K562 (cell line): Measurements from ENCODE around the gene MT1E. TPM values are rescaled to one million over a fixed set of nuclear protein-coding genes. Genes with fewer than 3 reads are reported as not detected.

Experiments
- ATAC-seq: fragments of 200-7000 bp; cut with Tn5 transposase; 3 replicates; pipeline ENCODE4 v1.9.1; 2020; ENCODE audit warnings: moderate library complexity
- BruUV-seq: library from RNA; stranded (reverse); fragments of 400-500 nt; replicated peaks from 2 replicates; lab custom pipeline; 2021; lab: Mats Ljungman, UMichigan
- CTCF ChIA-PET: fragments of 300-600 bp; formaldehyde crosslinking; extraction: SDS; loops from one replicate; lab custom pipeline; 2021; ENCODE audit warnings: low intra/inter-chr PET ratio; lab: Yijun Ruan, JAX
- POLR2A ChIA-PET: fragments of 300-600, 350-650 bp; sonication (Branson Sonifier 250); formaldehyde crosslinking; extraction: SDS; loops from one replicate; lab custom pipeline; 2021; ENCODE audit warnings: antibody characterized with exemption, inconsistent platforms; lab: Yijun Ruan, JAX
- DNase-seq, 4 experiments: peaks; one replicate each; pipeline versions ENCODE4 v3.0.0 to v3.0.0-alpha.2; 2011 to 2018; ENCODE audit warnings: low spot score in 3 of 4, mixed read lengths in 3 of 4; ENCODE audit errors: extremely low read depth in 1 of 4
- FAIRE-seq: peaks from 2 replicates; lab custom pipeline; 2011; peaks lifted over from hg19 to GRCh38; lab: Jason Lieb, UNC
- H2AFZ ChIP-seq: 2 replicates; pipeline ENCODE4 v1.6.0; 2011; ENCODE audit warnings: low read depth, low read length, control low read depth, inconsistent platforms
- H3K27ac ChIP-seq: fragments of 200-600 bp; 3 replicates; pipeline ENCODE4 v1.8.0; 2011; ENCODE audit warnings: low read depth, mild to moderate bottlenecking, control low read depth, inconsistent platforms, low read length, moderate library complexity, mixed read lengths; ENCODE audit errors: extremely low read depth
- H3K27me3 ChIP-seq, 2 experiments: fragments of 300-600 bp in 1 of 2; 2 replicates in 1 of 2; 3 replicates in 1 of 2; pipeline versions ENCODE4 v1.6.0 to v1.8.0; 2011; ENCODE audit warnings: inconsistent platforms in 2 of 2, low read length in 2 of 2, mild to moderate bottlenecking in 1 of 2, mixed read lengths in 1 of 2, moderate library complexity in 1 of 2; ENCODE audit not compliant: control insufficient read depth in 2 of 2, insufficient read depth in 2 of 2
- H3K36me3 ChIP-seq: fragments of 300-600 bp; 3 replicates; pipeline ENCODE4 v1.8.0; 2011; ENCODE audit warnings: mild to moderate bottlenecking, low read length, inconsistent platforms; ENCODE audit not compliant: control insufficient read depth, insufficient read depth
- H3K4me1 ChIP-seq, 2 experiments: fragments of 200-600 bp in 1 of 2; replicated peaks in 1 of 2; 2 replicates in 1 of 2; 3 replicates in 1 of 2; pipeline versions ENCODE4 v1.5.1 to v1.8.0; 2011; ENCODE audit warnings: inconsistent platforms in 2 of 2, low read length in 2 of 2, mild to moderate bottlenecking in 1 of 2, mixed read lengths in 1 of 2, moderate library complexity in 1 of 2; ENCODE audit not compliant: control insufficient read depth in 2 of 2, insufficient read depth in 2 of 2
- H3K4me2 ChIP-seq: 2 replicates; pipeline ENCODE4 v1.6.1; 2011; ENCODE audit warnings: low read length, control low read depth, inconsistent platforms, mixed read lengths; ENCODE audit not compliant: insufficient read depth
- H3K4me3 ChIP-seq: fragments of 200-600 bp; sonication (generic), shearing (Covaris generic); 2 replicates; pipeline ENCODE4 v1.5.1; 2016; ENCODE audit warnings: control low read depth, inconsistent platforms
- H3K79me2 ChIP-seq: fragments of 200-600 bp; 3 replicates; pipeline ENCODE4 v1.8.0; 2011; ENCODE audit warnings: low read length, inconsistent platforms; ENCODE audit not compliant: control insufficient read depth, insufficient read depth
- H3K9ac ChIP-seq, 2 experiments: 2 replicates each; pipeline versions ENCODE4 v1.6.0 to v1.6.1; 2011; ENCODE audit warnings: low read depth in 2 of 2, low read length in 2 of 2, control low read depth in 1 of 2, inconsistent platforms in 1 of 2, mild to moderate bottlenecking in 1 of 2, mixed read lengths in 1 of 2; ENCODE audit not compliant: insufficient read depth in 1 of 2
- H3K9me1 ChIP-seq: one replicate; pipeline ENCODE4 v1.6.0; 2011; ENCODE audit warnings: inconsistent platforms, mild to moderate bottlenecking, low read length, moderate library complexity; ENCODE audit not compliant: control insufficient read depth, insufficient read depth
- H3K9me3 ChIP-seq: replicated peaks from 2 replicates; pipeline ENCODE4 v1.5.1; 2011; ENCODE audit warnings: low read depth, low read length, inconsistent platforms; ENCODE audit not compliant: control insufficient read depth, insufficient read depth
- H4K20me1 ChIP-seq: replicated peaks from 2 replicates; pipeline ENCODE4 v1.6.1; 2011; ENCODE audit warnings: low read length, inconsistent platforms, mixed read lengths; ENCODE audit not compliant: control insufficient read depth, insufficient read depth
- BCL6 ChIP-seq: fragments of 250-450 bp; sonication (Bioruptor Pico); IDR thresholded peaks from 2 replicates; pipeline ENCODE4 v1.4.0; 2020
- L3MBTL2 ChIP-seq: fragments of 450-650 bp; IDR thresholded peaks from 2 replicates; pipeline ENCODE4 v1.6.1; 2016; ENCODE audit warnings: mild to moderate bottlenecking, moderate library complexity
- NEUROD1 ChIP-seq: fragments of 150-350 bp; IDR thresholded peaks from 2 replicates; pipeline ENCODE4 v1.6.1; 2014; ENCODE audit warnings: borderline replicate concordance, low read length, low read depth; ENCODE audit not compliant: partially characterized antibody
- NKRF ChIP-seq: fragments of 450-650 bp; IDR thresholded peaks from 2 replicates; pipeline ENCODE4 v1.6.1; 2016; ENCODE audit warnings: borderline replicate concordance
- NR2C1 ChIP-seq, 2 experiments: fragments of 450-650 bp; IDR thresholded peaks; 2 replicates each; pipeline ENCODE4 v1.6.1; 2017; ENCODE audit warnings: mild to moderate bottlenecking in 2 of 2, antibody characterized with exemption in 1 of 2, inconsistent platforms in 1 of 2, missing compliant biosample characterization in 1 of 2, missing genetic modification characterization in 1 of 2
- RNF219 ChIP-seq: fragments of 250-450 bp; sonication (Bioruptor Pico); IDR thresholded peaks from 2 replicates; pipeline ENCODE4 v1.5.0; 2022; ENCODE audit warnings: mild to moderate bottlenecking
- TAF9B ChIP-seq: fragments of 450-650 bp; IDR thresholded peaks from 2 replicates; pipeline ENCODE4 v1.6.1; 2018; ENCODE audit warnings: mild to moderate bottlenecking; ENCODE audit not compliant: partially characterized antibody
- XRCC3 ChIP-seq: fragments of 450-650 bp; IDR thresholded peaks from 2 replicates; pipeline ENCODE4 v1.6.1; 2017; ENCODE audit warnings: mild to moderate bottlenecking, moderate library complexity
- ZBTB33 ChIP-seq: sonication (generic); formaldehyde crosslinking; IDR thresholded peaks from 2 replicates; pipeline ENCODE4 v1.8.1; 2023; ENCODE audit warnings: mild to moderate bottlenecking, missing genetic modification reagents
- ZFX ChIP-seq: sonication (generic); formaldehyde crosslinking; IDR thresholded peaks from 2 replicates; pipeline ENCODE4 v1.8.0; 2022; ENCODE audit warnings: mild to moderate bottlenecking, missing genetic modification reagents, moderate library complexity
- ZKSCAN8 ChIP-seq: fragments of 200-800 bp; sonication (Bioruptor generic); IDR thresholded peaks from 2 replicates; pipeline ENCODE4 v1.6.1; 2016; ENCODE audit warnings: missing genetic modification characterization, missing compliant biosample characterization
- ZNF224 ChIP-seq: sonication (generic); formaldehyde crosslinking; IDR thresholded peaks from 2 replicates; pipeline ENCODE4 v1.8.0; 2022; ENCODE audit warnings: mild to moderate bottlenecking, missing genetic modification reagents
- ZNF282 ChIP-seq: sonication (generic); formaldehyde crosslinking; IDR thresholded peaks from 2 replicates; pipeline ENCODE4 v1.8.1; 2023; ENCODE audit warnings: missing genetic modification reagents
- WGBS: fragments of 100-300 bp; shearing (Covaris generic); methylation state at CpG from one replicate; pipeline ENCODE4 v1.1.6; 2016; ENCODE audit warnings: low coverage, mixed read lengths; ENCODE audit not compliant: insufficient coverage; ENCODE audit errors: missing lambda C conversion rate; 5-methylcytosine and 5-hydroxymethylcytosine counted together
- in situ Hi-C: fragments of 300-500 bp; cut with MboI; formaldehyde crosslinking; loops from 4 replicates; pipeline ENCODE4 v1.15.0; 2018; ENCODE audit warnings: inconsistent platforms, mixed read lengths
- intact Hi-C: fragments of 100-400 bp; cut with micrococcal nuclease; formaldehyde crosslinking; loops from 2 replicates; pipeline ENCODE4 v1.14.2; 2022
- polyA plus RNA-seq, 8 experiments: library from polyadenylated mRNA; depleted of rRNA in 4 of 8; stranded (reverse) in 5 of 8; unstranded in 3 of 8; fragments of >200 nt; fragmentation: Nextera tagmentation in 2 of 8; fragmentation: Illumina TruSeq in 1 of 8; extraction: Ambion mirVana in 2 of 8; extraction: Trizol in 1 of 8; gene quantifications; 2 replicates each; pipeline versions ENCODE4 v1.2.1 to v1.2.3, GENCODE V29; 2011 to 2014; ENCODE audit warnings: inconsistent platforms in 1 of 8, missing spikeins in 1 of 8
- total RNA-seq, 7 experiments: library from RNA; depleted of rRNA in 6 of 7; stranded (reverse); fragments of >200 nt in 6 of 7; fragmentation: Illumina TruSeq in 2 of 7; extraction: Trizol in 2 of 7; gene quantifications; 2 replicates each; pipeline versions ENCODE4 v1.2.1 to v1.2.3, GENCODE V29; 2011 to 2021; ENCODE audit warnings: low replicate concordance in 1 of 7

Gene MT1E
- total and polyA plus RNA-seq, 9 of the 15 experiments (the other 6 are each of a cell fraction or from before 2014, with no cell fraction given) = 0.29 to 0.81 (median 0.46) TPM; not detected in 3

- no TSS peak for BruUV-seq
These were observed 24.2 kb downstream of the MT1E start for GRCh38 chr16:56649820-56650219.

More at GRCh38 chr16:56649820-56650219, 24.2 kb downstream of the MT1E start:
- DNase-seq (no peak), FAIRE-seq (no peak), ATAC-seq (no peak)
- Histone ChIP-seq H3K27me3 (peaks cover 30 to 63% of the 10 kb centered on the region in 2 experiments; a peak in 4 of 5 replicates), H3K9ac (no peak overlapping the region), H3K4me1 (peaks cover 0 to 5% of the 10 kb centered on the region in 2 experiments; a peak in 1 of 5 replicates), H3K9me3 (no peaks in the 10 kb centered on the region), H3K4me3 (no peak overlapping the region), H3K36me3 (no peaks in the 10 kb centered on the region), H3K4me2 (no peak overlapping the region), H3K9me1 (no peaks in the 10 kb centered on the region), H3K27ac (no peak overlapping the region), H2AFZ (no peak overlapping the region), H4K20me1 (no peaks in the 10 kb centered on the region; the same call in 1 of the 2 replicates), H3K79me2 (no peaks in the 10 kb centered on the region)
- 4% methylated on average over 3 of the region's 3 CpGs for WGBS
- in situ Hi-C loops (no loop called here), intact Hi-C loops (no loop called here)
- POLR2A ChIA-PET = no interaction called here
- TF ChIP-seq ZNF224 (CRISPR knock-in tag) = no peak
- TF ChIP-seq NEUROD1 = no peak
- no peak for TF ChIP-seq RNF219
- TF ChIP-seq ZKSCAN8 (CRISPR knock-in tag) = no peak
- TF ChIP-seq TAF9B = no peak
- TF ChIP-seq XRCC3 = no peak
- TF ChIP-seq ZBTB33 = no peak
- TF ChIP-seq ZFX = no peak
- TF ChIP-seq NR2C1 (IDR thresholded peaks at IDR 0.05) = no peak
- no peak for TF ChIP-seq NR2C1 (tag; IDR thresholded peaks at IDR 0.05)
- TF ChIP-seq NKRF = no peak
- TF ChIP-seq ZNF282 (CRISPR knock-in tag) = no peak
- no peak for TF ChIP-seq L3MBTL2
- TF ChIP-seq BCL6 (CRISPR knock-in tag) = no peak
- CTCF ChIA-PET = no interaction called here
